Adrenal gland (tissue), 5 donors: Measurements from ENCODE around the gene CPSF7.

Experiments
- POLR2A ChIP-seq, 2 donors: fragments of 450-650 bp; IDR thresholded peaks; one replicate each; pipeline ENCODE4 v1.6.1; 2017; ENCODE audit warnings: antibody characterized with exemption in 2 of 2, mild to moderate bottlenecking in 2 of 2, moderate library complexity in 1 of 2
- TF ChIP-seq, protein P1 (sequence below), 6 experiments: fragments of 450-650 bp in 4 of 6; fragments of 200-600 bp in 2 of 6; sonication (generic) in 1 of 6; IDR thresholded peaks; 1 replicate in 5 of 6; 2 replicates in 1 of 6; pipeline versions ENCODE4 v1.5.1 to v1.8.0; 2016 to 2021; ENCODE audit warnings: antibody characterized with exemption in 6 of 6, mild to moderate bottlenecking in 2 of 6, moderate library complexity in 1 of 6
- donor health status: DM: no; HTN: no; CAD: no.

DNA sequence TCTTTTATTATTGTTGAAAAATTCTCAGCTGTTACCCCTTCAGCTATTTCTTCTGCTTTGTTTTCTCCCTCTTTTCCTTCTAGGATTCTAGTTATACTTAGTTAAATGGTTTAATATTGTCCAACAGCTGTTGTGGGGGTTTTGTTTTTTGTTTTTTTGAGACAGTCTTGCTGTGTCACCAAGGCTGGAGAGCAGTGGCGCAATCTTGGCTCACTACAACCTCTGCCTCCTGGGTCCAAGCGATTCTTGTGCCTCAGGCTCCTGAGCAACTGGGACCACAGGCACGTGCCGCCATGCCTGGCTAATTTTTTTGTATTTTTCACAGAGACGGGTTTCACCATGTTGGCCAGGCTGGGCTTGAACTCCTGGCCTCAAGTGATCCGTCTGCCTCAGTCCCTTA lies 12.8 kb upstream of the CPSF7 start:
- TF ChIP-seq, protein P1, sequence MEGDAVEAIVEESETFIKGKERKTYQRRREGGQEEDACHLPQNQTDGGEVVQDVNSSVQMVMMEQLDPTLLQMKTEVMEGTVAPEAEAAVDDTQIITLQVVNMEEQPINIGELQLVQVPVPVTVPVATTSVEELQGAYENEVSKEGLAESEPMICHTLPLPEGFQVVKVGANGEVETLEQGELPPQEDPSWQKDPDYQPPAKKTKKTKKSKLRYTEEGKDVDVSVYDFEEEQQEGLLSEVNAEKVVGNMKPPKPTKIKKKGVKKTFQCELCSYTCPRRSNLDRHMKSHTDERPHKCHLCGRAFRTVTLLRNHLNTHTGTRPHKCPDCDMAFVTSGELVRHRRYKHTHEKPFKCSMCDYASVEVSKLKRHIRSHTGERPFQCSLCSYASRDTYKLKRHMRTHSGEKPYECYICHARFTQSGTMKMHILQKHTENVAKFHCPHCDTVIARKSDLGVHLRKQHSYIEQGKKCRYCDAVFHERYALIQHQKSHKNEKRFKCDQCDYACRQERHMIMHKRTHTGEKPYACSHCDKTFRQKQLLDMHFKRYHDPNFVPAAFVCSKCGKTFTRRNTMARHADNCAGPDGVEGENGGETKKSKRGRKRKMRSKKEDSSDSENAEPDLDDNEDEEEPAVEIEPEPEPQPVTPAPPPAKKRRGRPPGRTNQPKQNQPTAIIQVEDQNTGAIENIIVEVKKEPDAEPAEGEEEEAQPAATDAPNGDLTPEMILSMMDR (IDR thresholded peaks at IDR 0.05): no peak
- TF ChIP-seq POLR2A (IDR thresholded peaks at IDR 0.05): no peak
